Adrenal gland (tissue), 12 donors: ENCODE measurements around the gene CCSER1. TPM values are rescaled to one million over a fixed set of nuclear protein-coding genes. Genes with fewer than 3 reads are reported as not detected.
"Not testable (repeated sequence)": the region's sequence is repeated elsewhere in the genome, so short reads cannot be mapped to it uniquely, and the experiment has no call there.

Experiments used
- DNase-seq, 7 donors: peaks; one replicate each; pipeline ENCODE4 v3.0.0-alpha.2; 2019 to 2020
- H3K27ac ChIP-seq, 5 donors: fragments of 200-600 bp; sonication (generic) in 4 of 5; 1 replicate in 3 of 5; 2 replicates in 2 of 5; pipeline versions ENCODE4 v1.5.1 to v1.8.0; 2016 to 2020; ENCODE audit warnings: mild to moderate bottlenecking in 1 of 5
- H3K27me3 ChIP-seq: fragments of 200-600 bp; 2 replicates; pipeline ENCODE4 v1.8.0; 2021
- H3K36me3 ChIP-seq, 2 donors: fragments of 200-600 bp; replicated peaks in 1 of 2; 1 replicate in 1 of 2; 2 replicates in 1 of 2; pipeline versions ENCODE4 v1.5.1 to v1.8.0; 2018 to 2022
- H3K4me1 ChIP-seq, 2 donors: fragments of 200-600 bp; replicated peaks in 1 of 2; 1 replicate in 1 of 2; 2 replicates in 1 of 2; pipeline versions ENCODE4 v1.5.1 to v1.8.0; 2018 to 2021
- H3K4me3 ChIP-seq, 4 donors: fragments of 200-600 bp; sonication (generic) in 3 of 4; one replicate each; pipeline ENCODE4 v1.5.1; 2016 to 2018
- H3K9me3 ChIP-seq, 3 donors: fragments of 200-600 bp; sonication (generic) in 1 of 3; replicated peaks in 1 of 3; 1 replicate in 2 of 3; 2 replicates in 1 of 3; pipeline versions ENCODE4 v1.5.1 to v1.8.0; 2016 to 2021
- POLR2A ChIP-seq, 2 donors: fragments of 450-650 bp; IDR thresholded peaks; one replicate each; pipeline ENCODE4 v1.6.1; 2017; ENCODE audit warnings: antibody characterized with exemption in 2 of 2, mild to moderate bottlenecking in 2 of 2, moderate library complexity in 1 of 2
- WGBS, 4 donors: extraction: QIAGEN DNeasy Blood & Tissue Kit in 2 of 4; methylation state at CpG; one replicate each; pipeline versions ENCODE4 v1.1.5 to v1.1.7; 2013 to 2017; 5-methylcytosine and 5-hydroxymethylcytosine counted together
- intact Hi-C, 2 donors: fragments of 100-400 bp; cut with DNase I; formaldehyde crosslinking; loops; one replicate each; pipeline versions ENCODE4 v1.14.1 to v1.15.0; 2022 to 2023
- polyA plus RNA-seq, 3 donors: library from polyadenylated mRNA; stranded (reverse); fragments of 200-250 nt in 2 of 3; fragments of 350-450 nt in 1 of 3; fragmentation: Illumina TruSeq in 1 of 3; extraction: RNeasy Lipid Tissue Mini Kit (QIAGEN cat#74804) in 1 of 3; gene quantifications; one replicate each; pipeline ENCODE4 v1.2.3, GENCODE V29; 2013 to 2014
- total RNA-seq, 9 donors: library from RNA; depleted of rRNA in 4 of 9; stranded (reverse); fragments of >200 nt in 4 of 9; fragments of 120-200 nt in 1 of 9; fragmentation: NEBNext Ultra II Directional in 1 of 9; extraction: Animal tissue kit (Norgen Biotek cat#: 25700) in 1 of 9; gene quantifications; one replicate each; pipeline versions ENCODE4 v1.1.0 to v1.2.4, GENCODE V29; 2013 to 2023
- TF ChIP-seq, protein P1 (sequence below), 6 experiments: fragments of 450-650 bp in 4 of 6; fragments of 200-600 bp in 2 of 6; sonication (generic) in 1 of 6; IDR thresholded peaks; 1 replicate in 5 of 6; 2 replicates in 1 of 6; pipeline versions ENCODE4 v1.5.1 to v1.8.0; 2016 to 2021; ENCODE audit warnings: antibody characterized with exemption in 6 of 6, mild to moderate bottlenecking in 2 of 6, moderate library complexity in 1 of 6
- donor health status: healthy with polysubstance abuse.
- donor health status: Bipolar disorder and iron deficiency.
- donor health status: DM: yes; HTN: yes; CAD: no.
- donor health status: DM: no; HTN: no; CAD: no.
- donor health status: DM: no; HTN: no; CAD: no.
- donor health status: DM: yes; HTN: yes; CAD: no.

CCSER1 gene
- total and polyA plus RNA-seq, 12 donors: 0.14 to 11.7 (median 2.3) TPM; not detected in 1

- intact Hi-C loops: no loop called here
- 77 to 96% (median 89%) methylated on average over 1 of the region's 1 CpG for WGBS, 4 donors
- Histone ChIP-seq H3K4me1 (no peaks in the 10 kb centered on the region), H3K27ac (no peak overlapping the region), H3K4me3 (no peak overlapping the region), H3K27me3 (no peaks in the 10 kb centered on the region), H3K9me3 (no peaks in the 10 kb centered on the region), H3K36me3 (no peaks in the 10 kb centered on the region)
- TF ChIP-seq POLR2A (IDR thresholded peaks at IDR 0.05): no peak
- DNase-seq: no peak
Measured at GRCh38 chr4:91256751-91257150, 1129.6 kb downstream of the CCSER1 start.

GRCh38 chr4:91257721-91258120 is 1130.5 kb downstream of the CCSER1 start:
- H3K27me3 ChIP-seq: no peaks in the 10 kb centered on the region
- H3K36me3 ChIP-seq: no peaks in the 10 kb centered on the region
- H3K27ac ChIP-seq: no peak overlapping the region
- intact Hi-C loops: no loop called here
- no peaks in the 10 kb centered on the region for H3K4me1 ChIP-seq
- H3K4me3 ChIP-seq: no peak overlapping the region
- TF ChIP-seq, protein P1, sequence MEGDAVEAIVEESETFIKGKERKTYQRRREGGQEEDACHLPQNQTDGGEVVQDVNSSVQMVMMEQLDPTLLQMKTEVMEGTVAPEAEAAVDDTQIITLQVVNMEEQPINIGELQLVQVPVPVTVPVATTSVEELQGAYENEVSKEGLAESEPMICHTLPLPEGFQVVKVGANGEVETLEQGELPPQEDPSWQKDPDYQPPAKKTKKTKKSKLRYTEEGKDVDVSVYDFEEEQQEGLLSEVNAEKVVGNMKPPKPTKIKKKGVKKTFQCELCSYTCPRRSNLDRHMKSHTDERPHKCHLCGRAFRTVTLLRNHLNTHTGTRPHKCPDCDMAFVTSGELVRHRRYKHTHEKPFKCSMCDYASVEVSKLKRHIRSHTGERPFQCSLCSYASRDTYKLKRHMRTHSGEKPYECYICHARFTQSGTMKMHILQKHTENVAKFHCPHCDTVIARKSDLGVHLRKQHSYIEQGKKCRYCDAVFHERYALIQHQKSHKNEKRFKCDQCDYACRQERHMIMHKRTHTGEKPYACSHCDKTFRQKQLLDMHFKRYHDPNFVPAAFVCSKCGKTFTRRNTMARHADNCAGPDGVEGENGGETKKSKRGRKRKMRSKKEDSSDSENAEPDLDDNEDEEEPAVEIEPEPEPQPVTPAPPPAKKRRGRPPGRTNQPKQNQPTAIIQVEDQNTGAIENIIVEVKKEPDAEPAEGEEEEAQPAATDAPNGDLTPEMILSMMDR (IDR thresholded peaks at IDR 0.05): no peak
- no peak for TF ChIP-seq POLR2A (IDR thresholded peaks at IDR 0.05)
- no peaks in the 10 kb centered on the region for H3K9me3 ChIP-seq
- 87 to 95% (median 94%) methylated on average over 2 of the region's 2 CpGs for WGBS, 4 donors
- DNase-seq: no peak

DNA sequence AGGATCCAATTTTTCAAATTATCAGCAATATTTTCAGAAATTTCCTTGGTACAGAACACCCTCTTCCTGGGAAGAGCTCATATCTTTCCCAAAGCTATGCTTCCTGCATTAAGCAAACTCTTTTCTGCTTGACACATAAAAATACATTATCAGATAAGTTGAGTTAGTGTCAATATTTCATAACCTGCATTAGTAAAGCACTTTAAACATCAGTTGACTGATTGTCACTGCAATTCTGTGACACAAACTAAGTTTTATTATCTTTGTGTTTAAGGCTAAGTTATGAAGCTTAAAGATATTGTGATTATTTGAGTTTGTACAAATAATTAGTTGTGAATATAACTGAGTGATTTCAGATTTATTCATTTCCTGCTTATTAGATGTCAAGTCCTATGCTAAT is 1131.1 kb downstream of the CCSER1 start:
- Histone ChIP-seq H3K9me3 (no peaks in the 10 kb centered on the region), H3K27me3 (no peaks in the 10 kb centered on the region), H3K27ac (no peak overlapping the region), H3K36me3 (no peaks in the 10 kb centered on the region), H3K4me3 (no peak overlapping the region), H3K4me1 (no peaks in the 10 kb centered on the region)
- intact Hi-C loops: no loop called here
- no peak for DNase-seq
- TF ChIP-seq, protein P1 (IDR thresholded peaks at IDR 0.05): no peak
- TF ChIP-seq POLR2A (IDR thresholded peaks at IDR 0.05): no peak

GRCh38 chr4:91267543-91267942 is 1140.3 kb downstream of the CCSER1 start:
- DNase-seq: no peak
- intact Hi-C loops: no loop called here
- no peaks in the 10 kb centered on the region for H3K9me3 ChIP-seq
- no peak for TF ChIP-seq POLR2A (IDR thresholded peaks at IDR 0.05)
- TF ChIP-seq, protein P1 (IDR thresholded peaks at IDR 0.05): no peak
- no peak overlapping the region for H3K4me3 ChIP-seq
- no peaks in the 10 kb centered on the region for H3K27me3 ChIP-seq
- no peaks in the 10 kb centered on the region for H3K36me3 ChIP-seq
- no peak overlapping the region for H3K27ac ChIP-seq
- H3K4me1 ChIP-seq: peaks cover 0 to 6% of the 10 kb centered on the region in 2 donors

- H3K36me3 ChIP-seq, H3K9me3 ChIP-seq, H3K4me1 ChIP-seq, DNase-seq, H3K4me3 ChIP-seq, H3K27me3 ChIP-seq, H3K27ac ChIP-seq, intact Hi-C loops: not testable (repeated sequence)
- 84 to 93% (median 87%) methylated on average over 4 of the region's 4 CpGs for WGBS, 4 donors
Measured at GRCh38 chr4:91268481-91268880, 1141.3 kb downstream of the CCSER1 start.
